Naive thymus-derived CD4-positive, alpha-beta T cell (primary cell): ENCODE data around the gene RAC2. TPM values are rescaled to one million over a fixed set of nuclear protein-coding genes. Genes with fewer than 3 reads are reported as not detected.

ENCODE experiments used
- polyA plus RNA-seq, 2 donors: library from polyadenylated mRNA; unstranded; fragments of 300-500 nt; fragmentation: Illumina TruSeq; gene quantifications; one replicate each; pipeline ENCODE4 v1.2.3, GENCODE V29; 2021
- total RNA-seq, 6 experiments: library from RNA in 5 of 6; stranded (reverse) in 5 of 6; gene quantifications; 1 replicate in 5 of 6; 2 replicates in 1 of 6; pipeline ENCODE4 v1.2.3 and lab custom pipeline; 2021 to 2026

The RAC2 gene
- total and polyA plus RNA-seq, 7 experiments from 2014 or later, result 263 to 886 (median 468) TPM

Other genes starting within 250 kb of the RAC2 start
- 1 to 10 TPM in 2 of 5 experiments, under 1 TPM in 3; 0.22 to 6.1 (median 0.48) TPM for gene TST, start 224.8 kb downstream of the RAC2 start, total RNA-seq
- gene TST, start 224.8 kb downstream of the RAC2 start, polyA plus RNA-seq, result under 1 TPM in 1 of 2 donors, not detected in 1; 0.34 TPM
- gene MPST, start 224.5 kb downstream of the RAC2 start, total RNA-seq, result 10 to 100 TPM in 2 of 5 experiments, 1 to 10 TPM in 2, under 1 TPM in 1; 0.65 to 22.3 (median 5.9) TPM
- under 1 TPM; 0.51 to 0.53 TPM for gene MPST, start 224.5 kb downstream of the RAC2 start, polyA plus RNA-seq
- gene KCTD17, start 192.5 kb downstream of the RAC2 start, total RNA-seq, result 10 to 100 TPM; 19.8 to 44.5 (median 24.9) TPM
- gene KCTD17, start 192.5 kb downstream of the RAC2 start, polyA plus RNA-seq, result 10 to 100 TPM; 10.3 to 10.8 TPM
- 1 to 10 TPM in 2 of 5 experiments, under 1 TPM in 3; 0.22 to 3.2 (median 0.32) TPM for gene TMPRSS6, start 134.6 kb downstream of the RAC2 start, total RNA-seq
- not detected for gene TMPRSS6, start 134.6 kb downstream of the RAC2 start, polyA plus RNA-seq
- 100 to 1,000 TPM in 2 of 5 experiments, 10 to 100 TPM in 3; 14.3 to 209 (median 44.1) TPM for gene IL2RB, start 94.4 kb downstream of the RAC2 start, total RNA-seq
- gene IL2RB, start 94.4 kb downstream of the RAC2 start, polyA plus RNA-seq, result 10 to 100 TPM; 13.6 to 20.2 TPM
- 10 to 100 TPM; 12.4 to 27.6 (median 20.2) TPM for gene C1QTNF6, start 56.0 kb downstream of the RAC2 start, total RNA-seq
- 1 to 10 TPM; 1.1 to 2.4 TPM for gene C1QTNF6, start 56.0 kb downstream of the RAC2 start, polyA plus RNA-seq
- 10 to 100 TPM in 2 of 5 experiments, 1 to 10 TPM in 3; 3.9 to 30.4 (median 6.4) TPM for gene SSTR3, start 31.8 kb downstream of the RAC2 start, total RNA-seq
- gene SSTR3, start 31.8 kb downstream of the RAC2 start, polyA plus RNA-seq, result 1 to 10 TPM; 5.8 to 9.5 TPM
- 100 to 1,000 TPM; 123 to 227 (median 214) TPM for gene CYTH4, start 38.2 kb upstream of the RAC2 start, total RNA-seq
- gene CYTH4, start 38.2 kb upstream of the RAC2 start, polyA plus RNA-seq, result 10 to 100 TPM; 49.5 to 71.1 TPM
- gene ELFN2, start 183.2 kb upstream of the RAC2 start, total RNA-seq, result under 1 TPM; 0.10 to 0.66 (median 0.57) TPM
- not detected for gene ELFN2, start 183.2 kb upstream of the RAC2 start, polyA plus RNA-seq
- 100 to 1,000 TPM; 146 to 223 (median 203) TPM for gene MFNG, start 242.1 kb upstream of the RAC2 start, total RNA-seq
- 100 to 1,000 TPM; 350 to 449 TPM for gene MFNG, start 242.1 kb upstream of the RAC2 start, polyA plus RNA-seq